ENCODE measurements around the gene PRPF38B.

DNA sequence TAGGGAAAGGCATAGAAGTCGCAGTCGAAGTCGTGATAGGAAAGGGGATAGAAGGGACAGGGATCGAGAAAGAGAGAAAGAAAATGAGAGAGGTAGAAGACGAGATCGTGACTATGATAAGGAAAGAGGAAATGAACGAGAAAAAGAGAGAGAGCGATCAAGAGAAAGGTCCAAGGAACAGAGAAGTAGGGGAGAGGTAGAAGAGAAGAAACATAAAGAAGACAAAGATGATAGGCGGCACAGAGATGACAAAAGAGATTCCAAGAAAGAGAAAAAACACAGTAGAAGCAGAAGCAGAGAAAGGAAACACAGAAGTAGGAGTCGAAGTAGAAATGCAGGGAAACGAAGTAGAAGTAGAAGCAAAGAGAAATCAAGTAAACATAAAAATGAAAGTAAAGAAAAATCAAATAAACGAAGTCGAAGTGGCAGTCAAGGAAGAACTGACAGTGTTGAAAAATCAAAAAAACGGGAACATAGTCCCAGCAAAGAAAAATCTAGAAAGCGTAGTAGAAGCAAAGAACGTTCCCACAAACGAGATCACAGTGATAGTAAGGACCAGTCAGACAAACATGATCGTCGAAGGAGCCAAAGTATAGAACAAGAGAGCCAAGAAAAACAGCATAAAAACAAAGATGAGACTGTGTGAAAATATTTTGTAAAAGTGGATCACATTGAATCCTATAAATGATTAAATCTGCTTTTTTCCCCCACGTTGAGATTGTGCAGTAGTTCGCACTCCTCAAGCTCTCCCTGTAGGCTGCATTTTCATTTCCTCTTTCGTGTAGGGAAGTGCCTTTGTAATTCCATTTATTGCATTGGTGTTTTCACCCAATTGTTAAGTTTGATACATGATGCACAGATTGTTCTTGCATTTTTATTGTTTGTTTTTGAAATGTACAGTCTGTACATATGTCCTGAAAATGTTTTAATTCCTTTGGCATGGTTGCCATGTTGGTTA, 7.5 kb downstream of the PRPF38B start:
- no peak; the same call in 1 of the 2 replicates for TF ChIP-seq GATA2 (IDR thresholded peaks at IDR 0.05; ENCODE audit: low read depth, low read length)
- TF ChIP-seq GATA3 (IDR thresholded peaks at IDR 0.05; ENCODE audit: low read depth, low read length) = no peak
